ENCODE measurements around the gene INF2. TPM values are rescaled to one million over a fixed set of nuclear protein-coding genes. Genes with fewer than 3 reads are reported as not detected.

Gene INF2
- total RNA-seq, 4 donors from 2014 or later: 187 to 510 (median 205) TPM

DNA sequence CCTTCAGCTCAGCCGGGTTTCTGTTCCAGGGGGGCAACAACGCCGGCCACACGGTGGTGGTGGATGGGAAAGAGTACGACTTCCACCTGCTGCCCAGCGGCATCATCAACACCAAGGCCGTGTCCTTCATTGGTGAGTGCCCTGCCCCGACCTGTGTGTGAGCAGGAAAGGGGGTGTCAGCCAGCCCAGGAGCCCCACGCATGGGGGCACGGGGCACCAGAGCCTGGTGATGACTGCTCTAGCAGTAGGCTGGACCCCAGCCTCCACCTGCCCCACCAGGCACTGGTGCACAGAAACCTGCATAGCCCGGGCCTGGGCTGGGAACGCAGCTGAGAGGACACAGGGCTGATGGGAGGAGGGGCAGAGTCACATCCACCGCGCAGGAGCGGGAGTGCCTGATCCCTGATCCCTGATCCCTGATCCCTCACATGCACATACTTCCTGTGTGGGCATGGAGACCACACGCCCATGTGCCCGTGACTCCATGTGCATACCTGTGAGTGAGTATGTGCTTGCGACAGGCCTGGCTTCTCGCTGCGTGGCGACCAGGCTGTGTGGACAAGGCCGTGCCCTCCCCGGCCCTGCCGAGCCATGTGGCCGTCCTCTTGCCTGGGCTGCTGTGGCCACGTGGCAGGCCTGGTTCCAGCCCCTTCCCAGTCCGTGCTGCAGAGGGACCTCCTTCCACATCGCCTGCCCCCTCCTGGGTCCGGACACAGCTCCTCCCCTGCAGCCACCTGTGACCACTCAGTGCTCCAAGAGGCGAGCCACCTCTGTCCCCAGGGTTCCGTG, 45.8 kb downstream of the INF2 start:
- TF ChIP-seq, protein P1, sequence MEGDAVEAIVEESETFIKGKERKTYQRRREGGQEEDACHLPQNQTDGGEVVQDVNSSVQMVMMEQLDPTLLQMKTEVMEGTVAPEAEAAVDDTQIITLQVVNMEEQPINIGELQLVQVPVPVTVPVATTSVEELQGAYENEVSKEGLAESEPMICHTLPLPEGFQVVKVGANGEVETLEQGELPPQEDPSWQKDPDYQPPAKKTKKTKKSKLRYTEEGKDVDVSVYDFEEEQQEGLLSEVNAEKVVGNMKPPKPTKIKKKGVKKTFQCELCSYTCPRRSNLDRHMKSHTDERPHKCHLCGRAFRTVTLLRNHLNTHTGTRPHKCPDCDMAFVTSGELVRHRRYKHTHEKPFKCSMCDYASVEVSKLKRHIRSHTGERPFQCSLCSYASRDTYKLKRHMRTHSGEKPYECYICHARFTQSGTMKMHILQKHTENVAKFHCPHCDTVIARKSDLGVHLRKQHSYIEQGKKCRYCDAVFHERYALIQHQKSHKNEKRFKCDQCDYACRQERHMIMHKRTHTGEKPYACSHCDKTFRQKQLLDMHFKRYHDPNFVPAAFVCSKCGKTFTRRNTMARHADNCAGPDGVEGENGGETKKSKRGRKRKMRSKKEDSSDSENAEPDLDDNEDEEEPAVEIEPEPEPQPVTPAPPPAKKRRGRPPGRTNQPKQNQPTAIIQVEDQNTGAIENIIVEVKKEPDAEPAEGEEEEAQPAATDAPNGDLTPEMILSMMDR (IDR thresholded peaks at IDR 0.05): no peak
- no peak for TF ChIP-seq POLR2AphosphoS5 (IDR thresholded peaks at IDR 0.05)
- no peak for TF ChIP-seq EP300 (IDR thresholded peaks at IDR 0.05; ENCODE audit: low read depth)
- no peak for TF ChIP-seq POLR2A (IDR thresholded peaks at IDR 0.05)
- H3K27ac ChIP-seq: peak overlapping the region; percentile 43 to 74 (median 62)
- DNase-seq: no peak
- WGBS, 2 donors (ENCODE audit: low coverage in 1 of 2): 81% methylated on average over 30 of the region's 31 CpGs; no CpG with 5 or more reads in 1 of the 2 donors
- no peaks in the 10 kb centered on the region for H3K9me3 ChIP-seq
- no peaks in the 10 kb centered on the region for H3K27me3 ChIP-seq
- no peaks in the 10 kb centered on the region for H3K36me3 ChIP-seq
- H3K4me1 ChIP-seq: peaks cover 14 to 31% (median 25%) of the 10 kb centered on the region in 4 donors
- H3K4me3 ChIP-seq: no peak overlapping the region
- in situ Hi-C loops (cut with MboI; ENCODE audit: low pct_ligation_motif_present in 1 of 4, low pct_unique_long_range_greater_than_20kb in 1 of 4, low sequenced_read_pairs in 3 of 4) (no loop called here), intact Hi-C loops (cut with DNase I; ENCODE audit: low total_unique reads) (no loop called here)

DNA sequence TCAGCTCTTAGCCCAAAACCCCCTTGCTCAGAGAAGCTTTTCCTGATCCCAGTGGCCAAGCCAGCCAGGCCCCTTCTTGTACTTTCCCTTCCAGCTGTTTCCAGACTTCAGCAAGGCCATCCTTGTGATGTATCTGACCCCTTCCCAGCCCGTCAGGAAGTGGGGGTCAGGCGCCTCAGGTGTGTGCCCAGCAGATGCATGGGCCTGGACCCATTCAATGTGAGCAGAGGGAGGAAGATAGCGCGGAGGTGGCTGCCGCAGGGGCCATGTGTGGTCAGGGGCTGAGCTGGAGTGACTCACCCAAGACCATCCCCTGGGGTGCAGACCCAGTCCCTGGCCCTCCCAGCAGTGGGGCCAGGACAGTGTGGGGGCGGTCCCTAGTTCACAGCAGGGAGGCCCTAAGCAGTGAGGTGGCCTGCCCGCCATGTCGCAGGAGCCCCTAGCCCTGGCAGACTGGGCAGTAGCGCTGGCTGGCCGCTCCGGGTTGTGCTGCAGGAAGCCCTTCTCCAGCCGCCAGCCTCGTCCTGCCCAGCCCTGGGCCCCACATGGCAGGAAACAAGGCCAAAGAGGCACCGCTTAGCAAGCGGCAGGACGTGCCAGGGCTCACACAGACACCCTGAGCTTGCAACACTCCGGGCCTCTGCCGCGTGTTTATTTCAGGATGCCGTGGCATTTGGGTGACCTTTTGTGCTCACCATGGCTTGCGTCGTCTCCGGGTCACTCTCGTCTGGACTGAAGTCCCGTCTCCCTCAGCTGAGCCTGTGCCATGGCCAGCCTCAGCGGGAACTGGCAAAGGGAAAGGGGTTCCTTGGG, 46.6 kb downstream of the INF2 start:
- no peaks in the 10 kb centered on the region for H3K27me3 ChIP-seq
- TF ChIP-seq POLR2AphosphoS5 (IDR thresholded peaks at IDR 0.05) (peak in 2 of 3 donors; percentile 63 to 69), EP300 (IDR thresholded peaks at IDR 0.05; ENCODE audit: low read depth) (peak; percentile 47), POLR2A (IDR thresholded peaks at IDR 0.05) (no peak)
- TF ChIP-seq, protein P1 (IDR thresholded peaks at IDR 0.05): no peak
- H3K4me1 ChIP-seq: peaks cover 14 to 31% (median 25%) of the 10 kb centered on the region in 4 donors
- in situ Hi-C loops (cut with MboI; ENCODE audit: low pct_ligation_motif_present in 1 of 4, low pct_unique_long_range_greater_than_20kb in 1 of 4, low sequenced_read_pairs in 3 of 4): no loop called here
- 78% methylated on average over 26 of the region's 26 CpGs; no CpG with 5 or more reads in 1 of the 2 donors for WGBS, 2 donors (ENCODE audit: low coverage in 1 of 2)
- H3K27ac ChIP-seq: peak overlapping the region; percentile 43 to 74 (median 62)
- DNase-seq: peak; percentile 48
- H3K36me3 ChIP-seq: no peaks in the 10 kb centered on the region
- H3K9me3 ChIP-seq: no peaks in the 10 kb centered on the region
- H3K4me3 ChIP-seq: no peak overlapping the region
- intact Hi-C loops (cut with DNase I; ENCODE audit: low total_unique reads): no loop called here

DNA sequence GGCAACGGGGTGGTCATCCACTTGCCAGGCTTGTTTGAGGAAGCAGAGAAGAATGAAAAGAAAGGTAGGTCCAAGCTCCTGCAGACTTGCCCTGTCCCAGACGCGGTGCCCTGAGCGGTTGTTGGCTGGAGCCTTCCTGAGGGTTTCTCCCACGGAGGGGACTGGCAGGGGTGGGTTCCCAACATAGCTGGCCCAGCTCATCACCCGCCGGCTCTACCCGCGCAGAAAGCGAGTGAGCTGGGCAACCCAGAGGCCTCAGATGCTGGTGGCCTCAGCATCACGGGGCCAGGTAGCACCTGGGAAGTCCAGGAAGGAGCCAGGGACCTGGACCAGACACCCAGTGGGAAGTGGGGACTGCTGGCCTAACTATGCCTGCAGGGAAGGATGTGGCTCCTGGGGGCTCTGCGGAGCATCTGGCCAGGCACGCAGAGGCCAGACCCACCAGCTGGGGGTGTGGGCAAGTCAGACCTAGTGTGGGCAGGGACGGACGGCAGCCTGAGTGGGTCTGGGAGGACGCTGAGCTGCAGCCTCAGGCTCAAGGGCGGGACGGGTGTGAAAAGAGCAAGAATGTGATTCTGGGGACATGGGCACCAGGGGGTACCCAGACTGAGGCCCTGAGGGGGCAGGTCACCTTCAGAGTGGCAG, 49.1 kb downstream of the INF2 start:
- Histone ChIP-seq H3K9me3 (no peaks in the 10 kb centered on the region), H3K4me1 (peaks cover 6 to 12% (median 9%) of the 10 kb centered on the region in 4 donors), H3K27me3 (no peaks in the 10 kb centered on the region), H3K4me3 (no peak overlapping the region), H3K27ac (no peak overlapping the region), H3K36me3 (no peaks in the 10 kb centered on the region)
- intact Hi-C loops (cut with DNase I; ENCODE audit: low total_unique reads): no loop called here
- 90% methylated on average over 17 of the region's 18 CpGs; no CpG with 5 or more reads in 1 of the 2 donors for WGBS, 2 donors (ENCODE audit: low coverage in 1 of 2)
- in situ Hi-C loops (cut with MboI; ENCODE audit: low pct_ligation_motif_present in 1 of 4, low pct_unique_long_range_greater_than_20kb in 1 of 4, low sequenced_read_pairs in 3 of 4): no loop called here
- no peak for TF ChIP-seq POLR2AphosphoS5 (IDR thresholded peaks at IDR 0.05)
- TF ChIP-seq POLR2A (IDR thresholded peaks at IDR 0.05): no peak
- no peak for TF ChIP-seq EP300 (IDR thresholded peaks at IDR 0.05; ENCODE audit: low read depth)
- TF ChIP-seq, protein P1 (IDR thresholded peaks at IDR 0.05): no peak
- no peak for DNase-seq

DNA sequence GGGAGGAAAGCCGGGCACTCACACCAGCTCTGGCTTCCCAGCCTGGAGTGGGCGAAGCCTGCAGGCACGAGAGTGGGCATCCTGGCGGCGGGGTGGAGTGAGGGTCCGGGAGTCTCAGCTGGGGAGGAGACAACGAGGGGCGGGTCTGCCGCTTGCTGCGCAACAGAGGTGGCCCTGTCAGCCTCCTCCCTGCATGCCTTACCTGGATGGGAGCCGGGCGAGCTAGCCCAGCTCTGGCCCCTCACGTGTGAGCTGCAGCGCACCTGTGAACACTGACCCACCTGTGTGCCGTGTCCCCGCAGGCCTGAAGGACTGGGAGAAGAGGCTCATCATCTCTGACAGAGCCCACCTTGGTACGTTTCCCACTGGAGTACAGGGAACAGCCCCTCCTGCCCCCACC, 49.6 kb downstream of the INF2 start:
- no peak for DNase-seq
- TF ChIP-seq, protein P1 (IDR thresholded peaks at IDR 0.05): no peak
- no peak for TF ChIP-seq POLR2AphosphoS5 (IDR thresholded peaks at IDR 0.05)
- no peak for TF ChIP-seq EP300 (IDR thresholded peaks at IDR 0.05; ENCODE audit: low read depth)
- no peak for TF ChIP-seq POLR2A (IDR thresholded peaks at IDR 0.05)
- Histone ChIP-seq H3K4me3 (no peak overlapping the region), H3K36me3 (no peaks in the 10 kb centered on the region), H3K4me1 (peaks cover 6 to 10% (median 8%) of the 10 kb centered on the region in 4 donors), H3K27ac (no peak overlapping the region), H3K9me3 (no peaks in the 10 kb centered on the region), H3K27me3 (no peaks in the 10 kb centered on the region)
- 90% methylated on average over 17 of the region's 17 CpGs; no CpG with 5 or more reads in 1 of the 2 donors for whole genome bisulfite sequencing, 2 donors (ENCODE audit: low coverage in 1 of 2)
- intact Hi-C loops (cut with DNase I; ENCODE audit: low total_unique reads) (no loop called here), in situ Hi-C loops (cut with MboI; ENCODE audit: low pct_ligation_motif_present in 1 of 4, low pct_unique_long_range_greater_than_20kb in 1 of 4, low sequenced_read_pairs in 3 of 4) (no loop called here)

Measured in transverse colon (tissue), 4 donors.